Right kidney (tissue), 9 donors: Measurements from ENCODE around the gene COQ10A.

Source experiments
- DNase-seq: peaks from one replicate; pipeline ENCODE4 v3.0.0-alpha.2; 2016
- long read RNA-seq, 8 donors: transcript quantifications; one replicate each; lab custom pipeline, GENCODE V29; 2026

The COQ10A gene
- long read RNA-seq, donor 1, partial matches to known transcripts: 0 of 11 reads
- long read RNA-seq, donor 1, other reads (novel, unspliced or antisense): 0 of 11 reads
- long read RNA-seq, donor 2, partial matches to known transcripts: 11 of 14 reads
- long read RNA-seq, donor 2, other reads (novel, unspliced or antisense): 0 of 14 reads
- long read RNA-seq, donor 3, partial matches to known transcripts: 0 of 2 reads
- long read RNA-seq, donor 3, other reads (novel, unspliced or antisense): 0 of 2 reads
- long read RNA-seq, donor 4, partial matches to known transcripts: 5 of 11 reads
- long read RNA-seq, donor 4, other reads (novel, unspliced or antisense): 0 of 11 reads
- long read RNA-seq, donor 5, transcript COQ10A-201 (5 exons, 1,652 nt): major isoform, 5 of 9 reads
- long read RNA-seq, donor 5, partial matches to known transcripts: 0 of 9 reads
- long read RNA-seq, donor 5, other reads (novel, unspliced or antisense): 0 of 9 reads
- long read RNA-seq, donor 6, partial matches to known transcripts: 0 of 3 reads
- long read RNA-seq, donor 6, other reads (novel, unspliced or antisense): 0 of 3 reads
- long read RNA-seq, donor 7, partial matches to known transcripts: 7 of 10 reads
- long read RNA-seq, donor 7, other reads (novel, unspliced or antisense): 0 of 10 reads
- long read RNA-seq, donor 8, partial matches to known transcripts: 0 of 5 reads
- long read RNA-seq, donor 8, other reads (novel, unspliced or antisense): 0 of 5 reads

GRCh38 chr12:56266693-56267442 lies at the start of gene COQ10A:
Gene COQ10A (plus strand): TSS chr12:56266942. CDS start chr12:56267119, 177 bp downstream.
- DNase-seq: peak; percentile 99

GRCh38 chr12:56219840-56220239 lies 46.9 kb upstream of the COQ10A start:
- DNase-seq: no peak

- DNase-seq: no peak
These were observed 46.0 kb upstream of the COQ10A start for GRCh38 chr12:56220611-56221231.

- DNase-seq: peak; percentile 81
These were observed 45.4 kb upstream of the COQ10A start for GRCh38 chr12:56221232-56221756.

GRCh38 chr12:56221757-56222530 lies 44.8 kb upstream of the COQ10A start, which contains the start of gene RNF41:
Gene RNF41 (minus strand): TSS chr12:56221922. CDS start chr12:56214047, 7,875 bp downstream.
- peak; percentile 95 for DNase-seq

GRCh38 chr12:56222531-56222895 lies 44.2 kb upstream of the COQ10A start:
- DNase-seq: no peak

GRCh38 chr12:56223571-56224101 lies 43.1 kb upstream of the COQ10A start:
- DNase-seq: no peak

- DNase-seq: peak; percentile 85
These were observed 42.5 kb upstream of the COQ10A start, which contains the start of gene NABP2 for GRCh38 chr12:56224102-56224701. Gene NABP2 (plus strand): TSS chr12:56224342. CDS start chr12:56224857, 515 bp downstream.

- no peak for DNase-seq
These were observed 41.8 kb upstream of the COQ10A start for GRCh38 chr12:56224954-56225353.

GRCh38 chr12:56229082-56229481 lies 37.7 kb upstream of the COQ10A start:
- no peak for DNase-seq

GRCh38 chr12:56229916-56230431 lies 36.8 kb upstream of the COQ10A start, which contains the start of gene SLC39A5:
Gene SLC39A5 (plus strand): TSS chr12:56230051. CDS start chr12:56231275, 1,224 bp downstream.
- DNase-seq: no peak

- no peak for DNase-seq
These were observed 36.1 kb upstream of the COQ10A start for GRCh38 chr12:56230432-56231183.

- DNase-seq: no peak
These were observed 35.6 kb upstream of the COQ10A start for GRCh38 chr12:56231184-56231582.

- no peak for DNase-seq
These were observed 31.9 kb upstream of the COQ10A start for GRCh38 chr12:56234746-56235436.

GRCh38 chr12:56236091-56236490 lies 30.7 kb upstream of the COQ10A start:
- no peak for DNase-seq

GRCh38 chr12:56236985-56237384 lies 29.8 kb upstream of the COQ10A start:
- no peak for DNase-seq

GRCh38 chr12:56237552-56237951 lies 29.2 kb upstream of the COQ10A start:
- no peak for DNase-seq
